Measurements from ENCODE around the gene PKD1.
"Not testable (repeated sequence)": the region's sequence is repeated elsewhere in the genome, so short reads cannot be mapped to it uniquely, and the experiment has no call there.

DNA sequence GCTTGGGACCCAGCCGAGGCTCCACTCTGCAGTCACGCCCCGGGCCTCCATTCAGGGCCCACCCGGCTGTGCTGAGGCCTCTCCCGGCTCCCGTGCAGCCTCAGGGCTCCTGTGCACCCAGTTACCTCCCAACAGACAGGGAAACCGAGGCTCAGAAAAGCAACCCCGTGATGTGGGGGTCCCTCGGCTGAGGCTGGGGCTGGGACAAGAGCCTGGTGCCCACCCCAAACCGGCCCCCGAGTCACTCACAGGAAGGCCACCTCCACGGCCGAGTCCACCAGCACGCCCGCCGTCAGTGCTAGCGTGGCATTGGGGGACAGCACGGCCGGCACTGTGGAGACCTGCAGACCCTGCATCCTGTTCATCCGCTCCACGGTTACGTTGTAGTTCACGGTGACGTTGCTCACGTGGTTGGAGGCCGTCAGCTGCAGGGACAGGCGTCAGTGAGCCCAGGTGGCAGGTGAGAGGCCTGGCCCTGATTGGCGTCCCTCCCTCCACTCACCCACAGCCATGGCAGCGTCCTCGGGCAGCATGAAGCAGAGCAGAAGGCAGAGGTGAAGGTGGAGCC, 23.1 kb downstream of the PKD1 start:
- TF ChIP-seq, protein P1, sequence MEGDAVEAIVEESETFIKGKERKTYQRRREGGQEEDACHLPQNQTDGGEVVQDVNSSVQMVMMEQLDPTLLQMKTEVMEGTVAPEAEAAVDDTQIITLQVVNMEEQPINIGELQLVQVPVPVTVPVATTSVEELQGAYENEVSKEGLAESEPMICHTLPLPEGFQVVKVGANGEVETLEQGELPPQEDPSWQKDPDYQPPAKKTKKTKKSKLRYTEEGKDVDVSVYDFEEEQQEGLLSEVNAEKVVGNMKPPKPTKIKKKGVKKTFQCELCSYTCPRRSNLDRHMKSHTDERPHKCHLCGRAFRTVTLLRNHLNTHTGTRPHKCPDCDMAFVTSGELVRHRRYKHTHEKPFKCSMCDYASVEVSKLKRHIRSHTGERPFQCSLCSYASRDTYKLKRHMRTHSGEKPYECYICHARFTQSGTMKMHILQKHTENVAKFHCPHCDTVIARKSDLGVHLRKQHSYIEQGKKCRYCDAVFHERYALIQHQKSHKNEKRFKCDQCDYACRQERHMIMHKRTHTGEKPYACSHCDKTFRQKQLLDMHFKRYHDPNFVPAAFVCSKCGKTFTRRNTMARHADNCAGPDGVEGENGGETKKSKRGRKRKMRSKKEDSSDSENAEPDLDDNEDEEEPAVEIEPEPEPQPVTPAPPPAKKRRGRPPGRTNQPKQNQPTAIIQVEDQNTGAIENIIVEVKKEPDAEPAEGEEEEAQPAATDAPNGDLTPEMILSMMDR (IDR thresholded peaks at IDR 0.05) = not testable (repeated sequence)
- TF ChIP-seq POLR2AphosphoS5 (IDR thresholded peaks at IDR 0.05) = not testable (repeated sequence)
